PC-3 (cell line): ENCODE data around the gene PTPN21. TPM values are rescaled to one million over a fixed set of nuclear protein-coding genes. Genes with fewer than 3 reads are reported as not detected.
A peak's percentile ranks its signal among the peaks of the same experiment; 100 is the strongest.
"Not testable (repeated sequence)": the region's sequence is repeated elsewhere in the genome, so short reads cannot be mapped to it uniquely, and the experiment has no call there.

Experiments used
- ATAC-seq: fragments of 200-7000 bp; cut with Tn5 transposase; 2 replicates; pipeline ENCODE4 v1.9.1; 2020; ENCODE audit warnings: mild to moderate bottlenecking, moderate library complexity
- BruUV-seq: library from RNA; stranded (reverse); fragments of 400-500 nt; replicated peaks from 2 replicates; lab custom pipeline; 2021; lab: Mats Ljungman, UMichigan
- CTCF ChIA-PET: fragments of 300-600 bp; sonication (Branson Sonifier 250); formaldehyde crosslinking; loops from one replicate; lab custom pipeline; 2022; ENCODE audit warnings: antibody characterized with exemption; lab: Charles Lee
- POLR2A ChIA-PET: fragments of 300-600 bp; sonication (Branson Sonifier 250); formaldehyde crosslinking; loops from one replicate; lab custom pipeline; 2022; ENCODE audit warnings: antibody characterized with exemption; ENCODE audit not compliant: unreplicated experiment; lab: Charles Lee
- DNase-seq: peaks from one replicate; pipeline ENCODE4 v3.0.0-alpha.2; 2015
- H2AFZ ChIP-seq: fragments of 300-600 bp; sonication (generic); 2 replicates; pipeline ENCODE4 v1.6.0; 2016; ENCODE audit warnings: antibody characterized with exemption, low read length
- H3F3A ChIP-seq: fragments of 300-600 bp; sonication (generic); one replicate; pipeline ENCODE4 v1.6.0; 2017; ENCODE audit warnings: antibody characterized with exemption, low read length, control low read depth, mild to moderate bottlenecking; ENCODE audit not compliant: unreplicated experiment
- H3K27ac ChIP-seq: fragments of 300-600 bp; sonication (generic); 2 replicates; pipeline ENCODE4 v1.5.1; 2016; ENCODE audit warnings: mild to moderate bottlenecking, low read length
- H3K27me3 ChIP-seq: fragments of 300-600 bp; sonication (generic); 2 replicates; pipeline ENCODE4 v1.6.1; 2016; ENCODE audit warnings: low read length, mixed read lengths
- H3K36me3 ChIP-seq: fragments of 300-600 bp; sonication (generic); 2 replicates; pipeline ENCODE4 v1.6.1; 2016; ENCODE audit warnings: low read depth, mixed run types, low read length, mixed read lengths
- H3K4me1 ChIP-seq: fragments of 300-600 bp; sonication (generic); 2 replicates; pipeline ENCODE4 v1.5.1; 2016; ENCODE audit warnings: low read length; ENCODE audit not compliant: insufficient read depth
- H3K4me2 ChIP-seq: fragments of 300-600 bp; sonication (generic); 2 replicates; pipeline ENCODE4 v1.6.0; 2016; ENCODE audit warnings: low read length
- H3K4me3 ChIP-seq: fragments of 300-600 bp; sonication (generic); 2 replicates; pipeline ENCODE4 v1.5.1; 2016; ENCODE audit warnings: mild to moderate bottlenecking, low read length, mixed read lengths
- H3K79me2 ChIP-seq: fragments of 300-600 bp; sonication (generic); 2 replicates; pipeline ENCODE4 v1.6.1; 2017; ENCODE audit warnings: low read length, mixed read lengths
- H3K9ac ChIP-seq: fragments of 300-600 bp; sonication (generic); 2 replicates; pipeline ENCODE4 v1.6.0; 2016; ENCODE audit warnings: mild to moderate bottlenecking, low read length
- H3K9me2 ChIP-seq: fragments of 300-600 bp; sonication (generic); replicated peaks from 2 replicates; pipeline ENCODE4 v1.6.1; 2016; ENCODE audit warnings: mixed run types, low read length, mixed read lengths
- H3K9me3 ChIP-seq: fragments of 300-600 bp; sonication (generic); 2 replicates; pipeline ENCODE4 v1.6.1; 2016; ENCODE audit warnings: low read length, mixed read lengths
- H4K20me1 ChIP-seq: fragments of 300-600 bp; sonication (generic); 2 replicates; pipeline ENCODE4 v1.6.1; 2016; ENCODE audit warnings: low read length, mixed read lengths
- CTCF ChIP-seq: fragments of 300-600 bp; sonication (generic); conservative IDR thresholded peaks from 2 replicates; pipeline ENCODE4 v1.5.1; 2017; ENCODE audit warnings: antibody characterized with exemption, low read depth, mild to moderate bottlenecking, low read length
- EZH2 ChIP-seq: fragments of 300-600 bp; sonication (generic); IDR thresholded peaks from one replicate; pipeline ENCODE4 v1.6.1; 2017; ENCODE audit warnings: antibody characterized with exemption, mild to moderate bottlenecking, low read length; ENCODE audit not compliant: unreplicated experiment
- EZH2phosphoT487 ChIP-seq: fragments of 300-600 bp; sonication (generic); IDR thresholded peaks from 2 replicates; pipeline ENCODE4 v1.6.1; 2018; ENCODE audit warnings: mild to moderate bottlenecking, antibody characterized with exemption, low read length, borderline replicate concordance
- intact Hi-C: fragments of 100-400 bp; cut with micrococcal nuclease; formaldehyde crosslinking; loops from 2 replicates; pipeline ENCODE4 v1.9.0; 2023
- total RNA-seq: library from RNA; depleted of rRNA; stranded (reverse); fragments of >200 nt; gene quantifications from 2 replicates; pipeline ENCODE4 v1.2.3, GENCODE V29; 2014

Gene PTPN21
- total RNA-seq, 1 experiment from 2014 or later, result 6.3 TPM

GRCh38 chr14:88535813-88536212, 19.0 kb downstream of the PTPN21 start:
- ChIA-PET CTCF (no interaction called here), POLR2A (no interaction called here)
- H3K4me1 ChIP-seq, result no peaks in the 10 kb centered on the region
- no peak overlapping the region for H2AFZ ChIP-seq
- BruUV-seq, result no TSS peak
- H3F3A ChIP-seq, result no peaks in the 10 kb centered on the region
- H3K4me3 ChIP-seq, result no peak overlapping the region
- intact Hi-C loops, result no loop called here
- no peaks in the 10 kb centered on the region for H3K36me3 ChIP-seq
- no peaks in the 10 kb centered on the region for H3K9me3 ChIP-seq
- ATAC-seq (no peak), DNase-seq (no peak)
- H3K27ac ChIP-seq, result no peak overlapping the region
- TF ChIP-seq CTCF (no peak), EZH2 (no peak), EZH2phosphoT487 (no peak)
- H3K79me2 ChIP-seq, result no peaks in the 10 kb centered on the region
- H4K20me1 ChIP-seq, result no peaks in the 10 kb centered on the region
- H3K4me2 ChIP-seq, result no peak overlapping the region
- H3K27me3 ChIP-seq, result no peaks in the 10 kb centered on the region
- no peaks in the 10 kb centered on the region for H3K9me2 ChIP-seq
- H3K9ac ChIP-seq, result no peak overlapping the region

- H4K20me1 ChIP-seq, result no peaks in the 10 kb centered on the region
- no peak overlapping the region for H3K9ac ChIP-seq
- H3K4me2 ChIP-seq, result no peak overlapping the region
- BruUV-seq, result no TSS peak
- DNase-seq, result no peak
- no peaks in the 10 kb centered on the region for H3F3A ChIP-seq
- POLR2A ChIA-PET, result no interaction called here
- H3K36me3 ChIP-seq, result 0 out of 2 replicates have a peak, but pooled peaks cover 3% of the 10 kb centered on the region
- H3K9me2 ChIP-seq, result no peaks in the 10 kb centered on the region
- peak; percentile 43; the same call in 1 of the 2 replicates for ATAC-seq
- H3K27ac ChIP-seq, result no peak overlapping the region
- no peaks in the 10 kb centered on the region for H3K79me2 ChIP-seq
- no peak for TF ChIP-seq EZH2
- no peak for TF ChIP-seq CTCF
- TF ChIP-seq EZH2phosphoT487, result no peak
- CTCF ChIA-PET, result no interaction called here
- H3K4me3 ChIP-seq, result no peak overlapping the region
- no peaks in the 10 kb centered on the region for H3K27me3 ChIP-seq
- no peaks in the 10 kb centered on the region for H3K9me3 ChIP-seq
- no peaks in the 10 kb centered on the region for H3K4me1 ChIP-seq
- no peak overlapping the region for H2AFZ ChIP-seq
- intact Hi-C loops, result no loop called here
Observed at GRCh38 chr14:88535149-88535548, 19.7 kb downstream of the PTPN21 start.

GRCh38 chr14:88533064-88533602, 21.7 kb downstream of the PTPN21 start:
- Histone ChIP-seq H3K9ac (no peak overlapping the region), H3K4me2 (no peak overlapping the region), H3K27me3 (no peaks in the 10 kb centered on the region), H3K36me3 (0 out of 2 replicates have a peak, but pooled peaks cover 4% of the 10 kb centered on the region), H2AFZ (no peak overlapping the region), H3K9me2 (no peaks in the 10 kb centered on the region), H3F3A (no peaks in the 10 kb centered on the region), H3K79me2 (no peaks in the 10 kb centered on the region), H4K20me1 (no peaks in the 10 kb centered on the region), H3K27ac (no peak overlapping the region), H3K4me3 (no peak overlapping the region), H3K4me1 (no peaks in the 10 kb centered on the region), H3K9me3 (no peaks in the 10 kb centered on the region)
- intact Hi-C loops, result no loop called here
- ATAC-seq, result no peak
- no peak for DNase-seq
- TF ChIP-seq EZH2phosphoT487 (no peak), CTCF (no peak), EZH2 (no peak)
- BruUV-seq, result no TSS peak
- POLR2A ChIA-PET, result no interaction called here
- CTCF ChIA-PET, result no interaction called here

- BruUV-seq, POLR2A ChIA-PET, H3K4me1 ChIP-seq, H3K9me3 ChIP-seq, ATAC-seq, H3K9ac ChIP-seq, H4K20me1 ChIP-seq, H3K4me2 ChIP-seq, H2AFZ ChIP-seq, DNase-seq, H3K27ac ChIP-seq, H3K36me3 ChIP-seq, H3K4me3 ChIP-seq, H3F3A ChIP-seq, H3K9me2 ChIP-seq, H3K27me3 ChIP-seq, CTCF ChIA-PET, H3K79me2 ChIP-seq, intact Hi-C loops: not testable (repeated sequence)
Observed at GRCh38 chr14:88529889-88530288, 24.9 kb downstream of the PTPN21 start.
